ENCODE results near the gene PTPN23.
A peak's percentile ranks its signal among the peaks of the same experiment; 100 is the strongest.

The PTPN23 gene

GRCh38 chr3:47440131-47440530 lies 59.3 kb downstream of the PTPN23 start:
- peak; percentile 46 for TF ChIP-seq CTCF (IDR thresholded peaks at IDR 0.05; ENCODE audit: low read depth, low read length)
- no peak overlapping the region for H3K4me3 ChIP-seq (replicated peaks in 1 of 2; ENCODE audit: low read depth in 2 of 2, low read length in 2 of 2)
- DNase-seq (ENCODE audit: low read depth in 2 of 2) = peak in 1 of 2 donors; percentile 33

DNA sequence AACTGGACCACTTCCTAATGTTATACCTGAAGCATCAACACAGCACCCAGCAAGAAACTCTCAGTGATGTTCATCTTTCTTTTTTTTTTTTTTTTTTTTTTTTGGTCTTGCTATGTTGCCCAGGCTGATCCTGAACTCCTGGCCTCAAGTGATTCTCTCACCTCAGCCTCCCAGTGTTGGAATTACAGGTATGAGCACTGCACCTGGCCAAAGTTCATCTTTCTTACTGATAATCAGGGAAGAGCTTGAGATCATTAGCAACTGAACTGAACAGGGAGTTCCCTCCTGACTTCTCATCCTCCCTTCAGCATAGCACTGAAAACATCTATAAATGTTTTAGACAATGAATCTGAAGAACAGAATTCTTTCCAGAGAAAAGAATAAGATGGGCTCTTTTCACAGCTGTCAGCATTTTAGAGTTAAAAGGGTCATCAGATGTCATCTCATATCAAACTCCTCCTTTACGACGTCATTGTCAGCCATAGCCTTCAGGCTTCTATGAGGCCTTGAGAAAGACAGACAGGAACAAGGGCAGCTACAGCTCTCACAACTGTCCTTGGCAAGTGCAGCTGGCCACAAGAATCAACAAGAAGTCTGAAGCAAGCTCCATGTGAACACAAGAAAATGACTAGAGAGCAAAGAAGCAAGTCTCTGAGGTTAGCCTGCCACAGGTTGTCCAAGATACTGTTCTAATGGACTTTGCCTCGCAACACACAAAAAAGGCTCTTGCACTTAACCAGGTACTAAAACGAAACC lies 61.2 kb downstream of the PTPN23 start:
- DNase-seq (ENCODE audit: low read depth in 2 of 2) = no peak
- no peak for TF ChIP-seq CTCF (IDR thresholded peaks at IDR 0.05; ENCODE audit: low read depth, low read length)
- no peak overlapping the region for H3K4me3 ChIP-seq (replicated peaks in 1 of 2; ENCODE audit: low read depth in 2 of 2, low read length in 2 of 2)

DNA sequence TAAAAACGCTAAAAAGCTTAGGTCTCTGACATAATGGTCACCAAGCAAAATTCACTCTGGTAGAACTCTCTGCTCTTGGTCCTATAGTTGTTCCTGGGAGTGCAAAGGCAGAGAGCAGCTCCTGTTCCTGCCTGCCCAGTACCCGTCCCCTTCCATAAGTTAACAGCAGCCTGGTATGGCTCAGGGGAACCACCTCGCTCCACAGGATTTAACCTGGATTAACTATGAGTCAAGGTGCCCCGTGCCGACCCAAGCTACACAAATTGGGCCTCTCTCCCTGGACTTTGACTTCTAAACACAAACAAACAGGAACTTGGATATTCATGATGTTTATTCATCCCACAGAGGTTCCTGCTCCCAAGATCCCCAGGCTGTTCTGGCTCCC lies 62.8 kb downstream of the PTPN23 start:
- H3K4me3 ChIP-seq (replicated peaks in 1 of 2; ENCODE audit: low read depth in 2 of 2, low read length in 2 of 2) = no peak overlapping the region
- no peak for DNase-seq (ENCODE audit: low read depth in 2 of 2)
- no peak for TF ChIP-seq CTCF (IDR thresholded peaks at IDR 0.05; ENCODE audit: low read depth, low read length)

DNA sequence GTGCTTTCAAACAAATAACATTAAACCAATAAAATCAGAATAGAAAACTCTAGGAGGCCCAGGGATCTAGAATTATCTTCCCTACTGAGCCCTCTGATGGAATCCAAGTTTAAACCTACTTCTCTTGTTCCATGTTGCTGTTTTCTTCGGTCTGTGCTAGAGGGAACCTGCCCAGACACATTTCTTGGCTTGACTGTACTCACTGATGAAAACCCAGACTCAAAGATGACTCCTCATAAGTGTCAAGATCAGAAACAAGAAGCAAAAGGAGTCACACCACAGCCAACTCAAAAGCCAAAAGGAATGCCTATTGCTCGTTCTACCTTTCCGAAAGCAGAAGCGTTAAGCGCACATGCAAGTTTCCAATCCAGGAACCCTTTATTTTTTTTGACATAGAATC lies 63.3 kb downstream of the PTPN23 start:
- H3K4me3 ChIP-seq (replicated peaks in 1 of 2; ENCODE audit: low read depth in 2 of 2, low read length in 2 of 2) = no peak overlapping the region
- TF ChIP-seq CTCF (IDR thresholded peaks at IDR 0.05; ENCODE audit: low read depth, low read length) = no peak
- DNase-seq (ENCODE audit: low read depth in 2 of 2) = no peak

- TF ChIP-seq CTCF (IDR thresholded peaks at IDR 0.05; ENCODE audit: low read depth, low read length) = no peak
- no peak overlapping the region for H3K4me3 ChIP-seq (replicated peaks in 1 of 2; ENCODE audit: low read depth in 2 of 2, low read length in 2 of 2)
- DNase-seq (ENCODE audit: low read depth in 2 of 2) = no peak
Measured at GRCh38 chr3:47452453-47453215, 71.8 kb downstream of the PTPN23 start.

GRCh38 chr3:47455806-47456452 lies 75.1 kb downstream of the PTPN23 start:
- no peak for TF ChIP-seq CTCF (IDR thresholded peaks at IDR 0.05; ENCODE audit: low read depth, low read length)
- no peak overlapping the region for H3K4me3 ChIP-seq (replicated peaks in 1 of 2; ENCODE audit: low read depth in 2 of 2, low read length in 2 of 2)
- peak; percentile 41 to 44 for DNase-seq (ENCODE audit: low read depth in 2 of 2)
